ENCODE data around the gene BCL7C. TPM values are rescaled to one million over a fixed set of nuclear protein-coding genes. Genes with fewer than 3 reads are reported as not detected.

Gene BCL7C
- total and polyA plus RNA-seq, 2 of the 13 experiments (the other 11 are each of a cell fraction or from before 2014, with no cell fraction given), result 17.7 to 33.8 TPM

DNA sequence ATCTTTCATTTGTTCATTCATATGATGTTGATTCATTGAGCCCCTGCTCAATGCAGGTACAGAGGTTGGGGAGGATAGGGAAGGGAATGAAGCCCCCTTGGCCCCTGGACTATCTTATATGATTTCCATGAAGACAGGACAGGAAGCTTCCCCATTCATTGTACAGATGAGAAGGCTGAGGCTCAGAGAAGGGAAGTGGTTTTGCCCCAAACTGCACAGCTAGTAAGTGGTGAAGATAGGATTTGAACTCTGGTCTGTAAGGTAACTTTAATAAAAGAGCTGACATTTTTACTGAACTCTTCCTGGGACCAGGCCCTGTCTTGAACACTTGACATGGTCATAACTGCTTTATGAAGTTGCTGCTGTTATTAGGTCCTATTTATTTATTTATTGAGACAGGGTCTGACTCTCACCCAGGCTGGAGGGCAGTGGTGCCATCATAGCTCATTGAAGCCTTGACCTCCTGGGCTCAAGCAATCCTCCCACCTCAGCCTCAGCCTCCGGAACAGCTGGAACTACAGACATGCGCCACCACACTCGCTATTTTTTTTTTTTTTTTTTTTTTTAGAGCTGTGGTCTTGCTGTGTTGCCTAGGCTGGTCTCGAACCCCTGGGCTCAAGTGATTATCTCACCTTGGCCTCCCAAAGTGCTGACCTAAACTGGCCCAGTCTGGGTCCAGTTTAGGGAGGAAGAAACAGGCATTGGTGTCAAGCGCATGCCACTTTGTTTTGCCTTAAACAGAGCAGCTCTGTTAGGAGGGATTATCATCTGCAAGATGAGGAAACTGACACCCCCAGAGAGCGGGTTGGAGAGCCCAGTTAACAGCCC lies 7.5 kb upstream of the BCL7C start (continued):
- TF ChIP-seq, protein P1, sequence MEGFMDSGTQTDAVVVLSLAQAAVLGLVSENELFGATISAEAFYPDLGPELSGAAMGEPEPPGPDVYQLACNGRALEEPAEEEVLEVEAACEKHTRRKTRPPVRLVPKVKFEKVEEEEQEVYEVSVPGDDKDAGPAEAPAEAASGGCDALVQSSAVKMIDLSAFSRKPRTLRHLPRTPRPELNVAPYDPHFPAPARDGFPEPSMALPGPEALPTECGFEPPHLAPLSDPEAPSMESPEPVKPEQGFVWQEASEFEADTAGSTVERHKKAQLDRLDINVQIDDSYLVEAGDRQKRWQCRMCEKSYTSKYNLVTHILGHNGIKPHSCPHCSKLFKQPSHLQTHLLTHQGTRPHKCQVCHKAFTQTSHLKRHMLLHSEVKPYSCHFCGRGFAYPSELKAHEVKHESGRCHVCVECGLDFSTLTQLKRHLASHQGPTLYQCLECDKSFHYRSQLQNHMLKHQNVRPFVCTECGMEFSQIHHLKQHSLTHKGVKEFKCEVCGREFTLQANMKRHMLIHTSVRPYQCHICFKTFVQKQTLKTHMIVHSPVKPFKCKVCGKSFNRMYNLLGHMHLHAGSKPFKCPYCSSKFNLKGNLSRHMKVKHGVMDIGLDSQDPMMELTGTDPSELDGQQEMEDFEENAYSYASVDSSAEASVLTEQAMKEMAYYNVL (CRISPR knock-in tag; IDR thresholded peaks at IDR 0.05; ENCODE audit: borderline replicate concordance), result 0 out of 2 replicates have a peak, but pooled peaks have one; percentile 38
- TF ChIP-seq ZMYM3 (CRISPR knock-in tag; IDR thresholded peaks at IDR 0.05), result 0 out of 2 replicates have a peak, but pooled peaks have one; percentile 49
- TF ChIP-seq ZNF678 (CRISPR knock-in tag; IDR thresholded peaks at IDR 0.05), result 0 out of 2 replicates have a peak, but pooled peaks have one; percentile 21
- TF ChIP-seq, protein P2, sequence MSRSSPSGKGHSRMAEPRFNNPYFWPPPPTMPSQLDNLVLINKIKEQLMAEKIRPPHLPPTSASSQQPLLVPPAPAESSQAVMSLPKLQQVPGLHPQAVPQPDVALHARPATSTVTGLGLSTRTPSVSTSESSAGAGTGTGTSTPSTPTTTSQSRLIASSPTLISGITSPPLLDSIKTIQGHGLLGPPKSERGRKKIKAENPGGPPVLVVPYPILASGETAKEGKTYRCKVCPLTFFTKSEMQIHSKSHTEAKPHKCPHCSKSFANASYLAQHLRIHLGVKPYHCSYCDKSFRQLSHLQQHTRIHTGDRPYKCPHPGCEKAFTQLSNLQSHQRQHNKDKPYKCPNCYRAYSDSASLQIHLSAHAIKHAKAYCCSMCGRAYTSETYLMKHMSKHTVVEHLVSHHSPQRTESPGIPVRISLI (CRISPR knock-in tag; IDR thresholded peaks at IDR 0.05; ENCODE audit: borderline replicate concordance), result peak; percentile 90
- TF ChIP-seq, protein P3, sequence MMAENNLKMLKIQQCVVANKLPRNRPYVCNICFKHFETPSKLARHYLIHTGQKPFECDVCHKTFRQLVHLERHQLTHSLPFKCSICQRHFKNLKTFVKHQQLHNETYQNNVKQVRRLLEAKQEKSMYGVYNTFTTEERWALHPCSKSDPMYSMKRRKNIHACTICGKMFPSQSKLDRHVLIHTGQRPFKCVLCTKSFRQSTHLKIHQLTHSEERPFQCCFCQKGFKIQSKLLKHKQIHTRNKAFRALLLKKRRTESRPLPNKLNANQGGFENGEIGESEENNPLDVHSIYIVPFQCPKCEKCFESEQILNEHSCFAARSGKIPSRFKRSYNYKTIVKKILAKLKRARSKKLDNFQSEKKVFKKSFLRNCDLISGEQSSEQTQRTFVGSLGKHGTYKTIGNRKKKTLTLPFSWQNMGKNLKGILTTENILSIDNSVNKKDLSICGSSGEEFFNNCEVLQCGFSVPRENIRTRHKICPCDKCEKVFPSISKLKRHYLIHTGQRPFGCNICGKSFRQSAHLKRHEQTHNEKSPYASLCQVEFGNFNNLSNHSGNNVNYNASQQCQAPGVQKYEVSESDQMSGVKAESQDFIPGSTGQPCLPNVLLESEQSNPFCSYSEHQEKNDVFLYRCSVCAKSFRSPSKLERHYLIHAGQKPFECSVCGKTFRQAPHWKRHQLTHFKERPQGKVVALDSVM (CRISPR knock-in tag; IDR thresholded peaks at IDR 0.05), result peak; percentile 72
- TF ChIP-seq CHCHD3 (CRISPR knock-in tag; IDR thresholded peaks at IDR 0.05), result peak; percentile 45; the same call in 1 of the 2 replicates
- TF ChIP-seq, protein P4, sequence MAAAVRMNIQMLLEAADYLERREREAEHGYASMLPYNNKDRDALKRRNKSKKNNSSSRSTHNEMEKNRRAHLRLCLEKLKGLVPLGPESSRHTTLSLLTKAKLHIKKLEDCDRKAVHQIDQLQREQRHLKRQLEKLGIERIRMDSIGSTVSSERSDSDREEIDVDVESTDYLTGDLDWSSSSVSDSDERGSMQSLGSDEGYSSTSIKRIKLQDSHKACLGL (CRISPR knock-in tag; IDR thresholded peaks at IDR 0.05), result no peak
- no peak for TF ChIP-seq REPIN1 (CRISPR knock-in tag; IDR thresholded peaks at IDR 0.05; ENCODE audit: borderline replicate concordance, low read depth)
- peak; percentile 35; the same call in 1 of the 2 replicates for TF ChIP-seq ZNF317 (CRISPR knock-in tag; IDR thresholded peaks at IDR 0.05)
- TF ChIP-seq HNF4G (IDR thresholded peaks at IDR 0.05; ENCODE audit: borderline replicate concordance, low read depth, low read length), result no peak
- 0 out of 2 replicates have a peak, but pooled peaks have one; percentile 45 for TF ChIP-seq HNF4G (CRISPR knock-in tag; IDR thresholded peaks at IDR 0.05; ENCODE audit: borderline replicate concordance, low read depth)
- TF ChIP-seq IKZF4 (CRISPR knock-in tag; IDR thresholded peaks at IDR 0.05; ENCODE audit: borderline replicate concordance, low read depth, not compliant biosample characterization), result peak; percentile 38
- no peak for TF ChIP-seq SOX13 (IDR thresholded peaks at IDR 0.05)
- TF ChIP-seq SOX13 (CRISPR knock-in tag; conservative IDR thresholded peaks at IDR 0.05 in 1 of 2, IDR thresholded peaks at IDR 0.05 in 1 of 2), result peak in 1 of 2 experiments; percentile 18; a peak in 2 of 4 replicates

Data from HepG2 (cell line).